SK-N-SH (cell line): ENCODE data around the gene CASP12. TPM values are rescaled to one million over a fixed set of nuclear protein-coding genes. Genes with fewer than 3 reads are reported as not detected.
A peak's percentile ranks its signal among the peaks of the same experiment; 100 is the strongest.

ENCODE experiments used
- CTCF ChIA-PET: fragments of 300-600, 350-600 bp; formaldehyde crosslinking; extraction: SDS; loops from one replicate; lab custom pipeline; 2021; lab: Yijun Ruan, JAX
- POLR2A ChIA-PET: fragments of 350-600 bp; sonication (Branson Sonifier 250); formaldehyde crosslinking; extraction: SDS; loops from one replicate; lab custom pipeline; 2020; ENCODE audit warnings: antibody characterized with exemption, inconsistent platforms; lab: Yijun Ruan, JAX
- DNase-seq: peaks from one replicate; pipeline ENCODE4 v3.0.0; 2012
- H2AFZ ChIP-seq: fragments of 200-600 bp; sonication (generic); 2 replicates; pipeline ENCODE4 v1.8.1; 2016; ENCODE audit warnings: antibody characterized with exemption, mild to moderate bottlenecking, low read depth
- H3F3A ChIP-seq: fragments of 200-600 bp; sonication (generic); replicated peaks from 2 replicates; pipeline ENCODE3; 2016; ENCODE audit warnings: antibody characterized with exemption, mild to moderate bottlenecking; ENCODE audit not compliant: insufficient read depth
- H3K27ac ChIP-seq, 2 experiments: fragments of 200-500 bp in 1 of 2; fragments of 200-600 bp in 1 of 2; sonication (Bioruptor generic) in 1 of 2; sonication (generic), shearing (Covaris generic) in 1 of 2; 2 replicates each; pipeline versions ENCODE4 v1.5.1 to v1.6.1; 2014 to 2016; ENCODE audit warnings: low read depth in 2 of 2, inconsistent platforms in 1 of 2, low read length in 1 of 2, mild to moderate bottlenecking in 1 of 2, mixed read lengths in 1 of 2
- H3K27me3 ChIP-seq: fragments of 200-600 bp; sonication (generic), shearing (Covaris generic); 2 replicates; pipeline ENCODE4 v1.6.1; 2016; ENCODE audit warnings: mixed run types; ENCODE audit not compliant: insufficient read depth
- H3K36me3 ChIP-seq, 2 experiments: fragments of 200-500 bp in 1 of 2; fragments of 200-600 bp in 1 of 2; sonication (Bioruptor generic) in 1 of 2; sonication (generic) in 1 of 2; replicated peaks in 1 of 2; 2 replicates each; pipeline versions ENCODE3 to v1.5.1; 2014 to 2016; ENCODE audit warnings: low read length in 1 of 2, mild to moderate bottlenecking in 1 of 2; ENCODE audit not compliant: insufficient read depth in 2 of 2, control insufficient read depth in 1 of 2
- H3K4me1 ChIP-seq, 2 experiments: fragments of 200-500 bp in 1 of 2; fragments of 200-600 bp in 1 of 2; sonication (Bioruptor generic) in 1 of 2; sonication (generic), shearing (Covaris generic) in 1 of 2; 2 replicates each; pipeline versions ENCODE4 v1.5.1 to v1.6.1; 2014 to 2016; ENCODE audit warnings: low read depth in 1 of 2, low read length in 1 of 2, mixed run types in 1 of 2; ENCODE audit not compliant: insufficient read depth in 2 of 2, control insufficient read depth in 1 of 2
- H3K4me2 ChIP-seq: fragments of 200-600 bp; sonication (generic), shearing (Covaris generic); 2 replicates; pipeline ENCODE4 v1.6.1; 2017; ENCODE audit warnings: mixed run types
- H3K4me3 ChIP-seq, 2 experiments: fragments of 200-500 bp in 1 of 2; fragments of 200-600 bp in 1 of 2; sonication (Bioruptor generic) in 1 of 2; sonication (generic), shearing (Covaris generic) in 1 of 2; 2 replicates each; pipeline versions ENCODE4 v1.5.1 to v1.8.1; 2014 to 2016; ENCODE audit warnings: low read depth in 2 of 2, inconsistent platforms in 1 of 2, low read length in 1 of 2, mild to moderate bottlenecking in 1 of 2, mixed read lengths in 1 of 2, moderate library complexity in 1 of 2
- H3K79me2 ChIP-seq: fragments of 200-600 bp; sonication (generic); 2 replicates; pipeline ENCODE4 v1.8.1; 2017; ENCODE audit warnings: mild to moderate bottlenecking; ENCODE audit not compliant: insufficient read depth
- H3K9ac ChIP-seq: fragments of 200-600 bp; sonication (generic); 2 replicates; pipeline ENCODE4 v1.6.1; 2017; ENCODE audit warnings: mixed run types
- H3K9me2 ChIP-seq: fragments of 200-600 bp; sonication (generic); 2 replicates; pipeline ENCODE4 v1.6.1; 2017; ENCODE audit warnings: mixed run types
- H3K9me3 ChIP-seq: fragments of 200-600 bp; sonication (generic); 2 replicates; pipeline ENCODE4 v1.6.1; 2017; ENCODE audit warnings: mixed run types, mild to moderate bottlenecking, moderate library complexity
- H4K20me1 ChIP-seq: fragments of 200-600 bp; sonication (generic); 2 replicates; pipeline ENCODE4 v1.6.1; 2017; ENCODE audit warnings: mild to moderate bottlenecking, mixed run types; ENCODE audit not compliant: insufficient read depth
- CHD2 ChIP-seq: fragments of 150-350 bp; IDR thresholded peaks from 2 replicates; pipeline ENCODE4 v1.6.1; 2018; ENCODE audit warnings: low read length; ENCODE audit not compliant: partially characterized antibody
- CTCF ChIP-seq: fragments of 200-600 bp; sonication (generic); IDR thresholded peaks from 2 replicates; pipeline ENCODE4 v1.6.1; 2017; ENCODE audit warnings: antibody characterized with exemption, mild to moderate bottlenecking, moderate library complexity
- ELF1 ChIP-seq: IDR thresholded peaks from 2 replicates; pipeline ENCODE4 v1.4.0; 2012
- EP300 ChIP-seq, 2 experiments: IDR thresholded peaks; 2 replicates each; pipeline versions ENCODE4 v1.4.0 to v1.6.1; 2012; ENCODE audit warnings: borderline replicate concordance in 1 of 2, low read depth in 1 of 2, low read length in 1 of 2
- FOSL2 ChIP-seq: IDR thresholded peaks from 2 replicates; pipeline ENCODE4 v1.4.0; 2012; ENCODE audit warnings: low read depth, mild to moderate bottlenecking, moderate library complexity, borderline replicate concordance
- FOXM1 ChIP-seq: IDR thresholded peaks from 2 replicates; pipeline ENCODE4 v1.4.0; 2012; ENCODE audit warnings: low read depth, mild to moderate bottlenecking
- GATA2 ChIP-seq: sonication (generic); formaldehyde crosslinking; IDR thresholded peaks from 2 replicates; pipeline ENCODE4 v1.5.0; 2020; ENCODE audit warnings: mild to moderate bottlenecking, missing genetic modification reagents
- IRF3 ChIP-seq: fragments of 150-350 bp; IDR thresholded peaks from 2 replicates; pipeline ENCODE4 v1.6.1; 2016; ENCODE audit warnings: mild to moderate bottlenecking, low read depth, low read length
- JUND ChIP-seq: IDR thresholded peaks from 2 replicates; pipeline ENCODE4 v1.4.0; 2012
- MEF2A ChIP-seq: IDR thresholded peaks from 2 replicates; pipeline ENCODE4 v1.4.0; 2012; ENCODE audit warnings: low read depth, borderline replicate concordance
- PBX3 ChIP-seq: IDR thresholded peaks from 2 replicates; pipeline ENCODE4; 2012
- RCOR1 ChIP-seq: fragments of 150-350 bp; IDR thresholded peaks from 2 replicates; pipeline ENCODE4 v1.6.1; 2017; ENCODE audit warnings: antibody characterized with exemption, low read length
- RFX5 ChIP-seq: IDR thresholded peaks from 2 replicates; pipeline ENCODE4 v1.6.1; 2012; ENCODE audit warnings: mild to moderate bottlenecking, improper control_type of control experiment, low read length
- SIN3A ChIP-seq: IDR thresholded peaks from 2 replicates; pipeline ENCODE4 v1.6.1; 2012; ENCODE audit warnings: low read depth, mild to moderate bottlenecking, low read length, moderate library complexity, borderline replicate concordance
- TCF12 ChIP-seq: IDR thresholded peaks from 2 replicates; pipeline ENCODE4 v1.4.0; 2012
- USF2 ChIP-seq: fragments of 150-350 bp; IDR thresholded peaks from 2 replicates; pipeline ENCODE4 v1.6.1; 2017; ENCODE audit warnings: antibody characterized with exemption, low read length, low read depth, borderline replicate concordance
- WGBS: methylation state at CpG from one replicate; pipeline ENCODE4 v1.1.6; 2017; ENCODE audit warnings: low lambda C conversion rate; 5-methylcytosine and 5-hydroxymethylcytosine counted together
- polyA plus RNA-seq, 3 experiments: library from polyadenylated mRNA; depleted of rRNA; stranded (reverse); fragments of >200 nt; gene quantifications; 2 replicates each; pipeline ENCODE4 v1.2.3, GENCODE V29; 2012

The CASP12 gene
- polyA plus RNA-seq, 1 of the 3 experiments (the other 2 are of a cell fraction), result not detected

- no peak for DNase-seq
- Histone ChIP-seq H3K27me3 (no peaks in the 10 kb centered on the region), H3K4me1 (no peaks in the 10 kb centered on the region), H2AFZ (no peak overlapping the region), H3K4me2 (no peak overlapping the region), H3K9me2 (no peaks in the 10 kb centered on the region), H3K36me3 (no peaks in the 10 kb centered on the region), H3K4me3 (no peak overlapping the region), H3K27ac (no peak overlapping the region), H3K79me2 (no peaks in the 10 kb centered on the region), H4K20me1 (no peaks in the 10 kb centered on the region), H3F3A (no peaks in the 10 kb centered on the region), H3K9ac (no peak overlapping the region), H3K9me3 (no peaks in the 10 kb centered on the region)
- ChIA-PET POLR2A (no interaction called here), CTCF (interaction anchor here (1.2 kb wide), 1 partner anchor 955 kb away, joined by 4 read pairs; no protein-coding TSS in a partner anchor)
- TF ChIP-seq RFX5 (no peak), USF2 (no peak), EP300 (IDR thresholded peaks at IDR 0.05; ENCODE audit: borderline replicate concordance in 1 of 2, low read depth in 1 of 2, low read length in 1 of 2) (no peak), ELF1 (no peak), CHD2 (no peak), TCF12 (no peak), FOXM1 (no peak), JUND (no peak), SIN3A (no peak), MEF2A (no peak), CTCF (no peak), RCOR1 (no peak)
- WGBS, result 64% methylated on average over 7 of the region's 7 CpGs
Measured at GRCh38 chr11:104907521-104908185, 9.4 kb upstream of the CASP12 start.

- Histone ChIP-seq H3K4me3 (no peak overlapping the region), H3K4me2 (no peak overlapping the region), H3K9me3 (no peaks in the 10 kb centered on the region), H4K20me1 (no peaks in the 10 kb centered on the region), H3F3A (no peaks in the 10 kb centered on the region), H3K27me3 (no peaks in the 10 kb centered on the region), H3K9ac (no peak overlapping the region), H3K79me2 (no peaks in the 10 kb centered on the region)
- ChIA-PET POLR2A (no interaction called here), CTCF (no interaction called here)
- WGBS, result 73% methylated on average over 4 of the region's 4 CpGs
- TF ChIP-seq USF2 (no peak), GATA2 (CRISPR knock-in tag) (no peak), PBX3 (no peak), RFX5 (no peak), IRF3 (no peak), ELF1 (no peak), FOSL2 (no peak), CTCF (peak; percentile 19; the same call in 1 of the 2 replicates)
- TF ChIP-seq, all 33 proteins: peak for 1
- no peak overlapping the region for H2AFZ ChIP-seq
- DNase-seq, result no peak
- H3K27ac ChIP-seq, result no peak overlapping the region
- H3K4me1 ChIP-seq, result no peaks in the 10 kb centered on the region
- H3K36me3 ChIP-seq, result no peaks in the 10 kb centered on the region
- no peaks in the 10 kb centered on the region for H3K9me2 ChIP-seq
Measured at GRCh38 chr11:104905271-104905670, 7.0 kb upstream of the CASP12 start.
